Measurements from ENCODE around the gene OR2AG2.
A peak's percentile ranks its signal among the peaks of the same experiment; 100 is the strongest.
"Not testable (repeated sequence)": the region's sequence is repeated elsewhere in the genome, so short reads cannot be mapped to it uniquely, and the experiment has no call there.

Gene OR2AG2, protein sequence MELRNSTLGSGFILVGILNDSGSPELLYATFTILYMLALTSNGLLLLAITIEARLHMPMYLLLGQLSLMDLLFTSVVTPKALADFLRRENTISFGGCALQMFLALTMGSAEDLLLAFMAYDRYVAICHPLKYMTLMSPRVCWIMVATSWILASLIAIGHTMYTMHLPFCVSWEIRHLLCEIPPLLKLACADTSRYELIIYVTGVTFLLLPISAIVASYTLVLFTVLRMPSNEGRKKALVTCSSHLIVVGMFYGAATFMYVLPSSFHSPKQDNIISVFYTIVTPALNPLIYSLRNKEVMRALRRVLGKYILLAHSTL

GRCh38 chr11:6771926-6772893, at the start of gene OR2AG2:
Gene OR2AG2 (minus strand): TSS chr11:6771976. CDS start chr11:6768957, 3,019 bp downstream.
- no peak for DNase-seq

- DNase-seq: no peak
These were observed 47.2 kb upstream of the OR2AG2 start for GRCh38 chr11:6818967-6819366.

GRCh38 chr11:6817694-6818093, 45.9 kb upstream of the OR2AG2 start:
- DNase-seq: no peak

DNA sequence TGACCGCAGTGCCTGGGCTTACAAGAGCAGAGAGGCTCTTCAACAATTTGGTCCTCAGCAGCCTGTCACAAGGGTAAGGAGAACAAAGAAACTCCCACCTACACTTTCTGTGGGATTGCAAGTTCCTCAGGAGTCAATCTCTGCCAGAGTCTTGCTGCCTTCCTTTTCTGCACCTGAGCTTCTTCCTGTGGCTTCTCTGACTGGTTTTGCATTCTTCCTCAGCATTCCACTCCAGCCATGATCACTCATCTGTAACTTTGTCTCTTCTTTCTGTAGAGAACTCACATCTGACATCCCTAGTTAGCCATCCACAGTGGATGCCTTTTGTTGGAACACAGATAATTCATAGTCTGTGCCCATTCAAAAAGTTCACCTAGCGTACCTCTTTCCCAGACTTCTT, 41.9 kb upstream of the OR2AG2 start:
- DNase-seq: no peak

GRCh38 chr11:6812390-6813005, 40.7 kb upstream of the OR2AG2 start:
- DNase-seq: peak; percentile 4

DNA sequence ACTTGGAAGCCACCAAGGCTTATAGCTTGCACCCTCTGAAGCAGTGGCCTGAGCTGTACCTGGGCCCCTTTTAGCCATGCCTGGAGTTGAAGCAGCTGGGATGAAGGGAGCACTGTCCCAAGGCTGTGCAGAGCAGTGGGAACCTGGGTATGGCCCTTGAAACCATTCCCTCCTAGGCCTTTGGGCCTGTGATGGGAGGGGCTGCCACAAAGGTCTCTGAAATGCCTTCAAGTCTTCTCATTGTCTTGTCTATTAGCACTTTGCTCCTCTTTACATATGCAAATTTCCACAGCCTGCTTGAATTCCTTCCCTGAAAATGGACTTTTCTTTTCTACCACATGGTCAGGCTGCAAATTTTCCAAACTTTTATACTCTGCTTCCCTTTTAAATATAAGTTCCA, 29.3 kb upstream of the OR2AG2 start:
- DNase-seq: not testable (repeated sequence)

GRCh38 chr11:6799402-6799801, 27.6 kb upstream of the OR2AG2 start, which contains the start of gene OR6A2:
Gene OR6A2 (minus strand): TSS chr11:6799689. CDS start chr11:6795708, 3,981 bp downstream.
- no peak for DNase-seq

GRCh38 chr11:6794639-6795038, 22.9 kb upstream of the OR2AG2 start:
- DNase-seq: no peak

GRCh38 chr11:6790546-6790945, 18.8 kb upstream of the OR2AG2 start:
- DNase-seq: no peak

DNA sequence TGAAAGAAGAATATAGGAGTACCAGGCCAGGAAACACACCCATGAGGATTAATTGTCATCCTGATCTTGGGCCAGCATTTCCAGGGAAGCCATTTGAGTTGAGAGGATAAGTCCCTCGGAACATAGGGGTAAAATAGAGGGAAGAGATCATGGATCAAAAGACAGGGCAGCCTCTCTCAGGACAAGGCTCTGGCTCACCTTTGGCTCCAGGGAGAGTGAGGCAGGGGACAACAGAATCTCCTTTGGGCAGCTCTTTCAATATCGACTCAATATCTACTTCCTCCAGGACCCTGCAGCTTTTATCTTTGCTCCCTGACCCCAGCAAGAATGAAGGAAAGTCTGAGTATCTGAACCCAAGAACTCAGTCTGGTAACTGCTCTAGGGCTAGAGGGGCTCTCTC, 10.9 kb upstream of the OR2AG2 start, which contains the start of gene OR2AG1:
TSS of gene OR2AG1 (plus strand) at position 301 of the 400 bp plus-strand sequence. CDS start 2,018 bp downstream, outside the sequence.
- no peak for DNase-seq

DNA sequence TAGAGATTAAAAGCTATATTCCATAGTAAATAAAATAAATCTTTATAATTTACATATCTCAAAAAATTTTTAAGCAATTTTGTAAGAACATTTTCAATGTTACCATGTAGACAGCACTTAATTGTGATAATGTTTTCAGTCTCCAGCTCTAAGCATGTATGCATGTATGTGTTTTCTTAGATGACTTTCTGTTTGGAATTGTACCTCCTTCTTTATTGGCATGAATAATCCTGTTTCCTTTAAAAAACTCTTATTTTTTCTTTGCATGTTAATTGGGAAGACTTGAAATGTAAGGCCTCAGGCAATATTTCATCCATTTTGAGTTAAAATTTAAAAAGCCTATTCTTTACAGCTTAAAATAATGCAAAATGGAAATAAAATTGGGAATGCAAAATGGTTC, 9.1 kb upstream of the OR2AG2 start:
- DNase-seq: no peak

- DNase-seq: no peak
These were observed 6.7 kb upstream of the OR2AG2 start for GRCh38 chr11:6778518-6778917.

DNA sequence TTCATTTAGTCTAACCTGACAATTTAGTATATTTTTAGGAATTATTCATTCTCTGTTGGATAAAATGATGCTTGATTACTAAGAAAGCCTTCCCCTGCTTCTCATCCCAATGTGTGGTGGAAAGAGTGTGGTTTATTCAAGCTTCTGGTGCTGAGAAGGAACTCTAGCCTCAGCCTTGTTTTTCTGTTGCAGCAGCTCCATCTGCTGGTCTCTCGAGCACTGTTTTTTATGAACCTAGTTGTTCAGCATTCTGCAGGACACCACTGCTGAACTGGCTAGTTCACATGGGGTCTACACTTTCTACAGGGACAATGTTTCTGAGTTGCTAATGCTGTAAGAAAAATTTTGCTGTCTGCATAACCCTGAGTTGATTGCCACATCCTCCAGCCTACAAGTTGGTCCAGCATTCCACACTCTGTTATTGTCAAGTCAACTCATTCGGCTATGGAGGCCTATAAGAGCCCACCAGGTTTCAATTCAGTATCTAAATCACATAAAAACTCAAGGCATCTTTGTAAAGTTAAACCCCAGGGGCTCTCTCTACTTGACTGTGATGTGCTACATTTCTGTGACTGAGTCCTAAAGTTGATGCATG, 14.3 kb downstream of the OR2AG2 start:
- DNase-seq: no peak

- DNase-seq: no peak
These were observed 15.8 kb downstream of the OR2AG2 start for GRCh38 chr11:6755953-6756347.

DNA sequence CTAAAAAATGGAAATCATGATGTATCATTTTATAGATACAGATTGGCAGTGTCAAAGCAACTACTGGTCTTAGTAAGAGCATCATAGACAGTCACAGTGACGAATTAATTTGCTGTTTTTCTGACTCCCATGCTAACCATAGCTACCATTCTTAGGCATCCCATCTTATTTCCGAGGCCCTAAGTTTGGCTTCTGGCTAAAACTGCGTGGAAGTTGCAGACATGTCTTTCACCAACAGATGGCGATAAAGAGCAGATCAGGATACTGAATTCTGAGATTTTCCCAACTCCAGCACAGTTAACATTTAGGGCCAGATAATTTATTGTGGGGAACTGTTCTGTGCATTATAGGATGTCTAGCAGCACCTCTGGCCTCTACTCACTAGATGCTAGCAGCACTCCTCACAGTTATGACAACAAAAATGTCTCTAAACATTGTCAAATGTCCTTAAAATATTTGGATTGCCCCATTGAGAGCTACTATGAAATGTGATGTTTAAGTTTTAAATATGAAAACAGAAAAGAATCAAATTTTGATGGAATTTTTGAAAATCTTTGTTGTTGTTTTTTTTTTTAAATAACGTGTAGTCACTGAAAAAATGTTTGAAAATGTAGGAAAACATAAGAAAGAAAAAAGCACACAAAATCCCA, 16.3 kb downstream of the OR2AG2 start:
- no peak for DNase-seq

DNA sequence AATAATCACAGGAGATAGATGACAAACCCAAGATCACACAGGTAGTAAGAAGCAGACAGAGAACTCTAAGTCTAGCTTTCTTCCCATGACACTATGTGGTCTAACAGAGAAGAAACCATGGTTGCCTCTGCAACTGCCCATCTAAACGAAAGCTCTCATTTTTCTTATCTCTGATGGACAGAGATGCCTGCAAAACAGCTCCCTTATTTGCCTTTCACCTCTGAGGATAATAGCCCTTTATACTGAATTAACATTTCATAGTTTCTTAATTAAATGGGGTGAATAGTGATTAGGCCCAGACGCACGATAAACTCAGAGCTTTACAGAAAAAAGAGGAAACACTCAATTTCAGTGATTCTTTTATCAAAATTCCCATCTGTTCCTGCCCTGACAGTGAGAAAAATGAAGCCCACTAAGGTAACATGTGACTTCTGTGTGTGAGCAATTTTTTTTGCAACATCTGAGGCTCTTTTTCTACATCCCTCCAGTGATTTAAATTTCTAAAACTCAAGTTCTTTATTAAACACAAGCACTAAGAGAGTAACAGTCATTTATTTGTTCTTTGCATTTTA, 24.6 kb downstream of the OR2AG2 start:
- DNase-seq: no peak

GRCh38 chr11:6746626-6747025, 25.1 kb downstream of the OR2AG2 start:
- DNase-seq: no peak

DNA sequence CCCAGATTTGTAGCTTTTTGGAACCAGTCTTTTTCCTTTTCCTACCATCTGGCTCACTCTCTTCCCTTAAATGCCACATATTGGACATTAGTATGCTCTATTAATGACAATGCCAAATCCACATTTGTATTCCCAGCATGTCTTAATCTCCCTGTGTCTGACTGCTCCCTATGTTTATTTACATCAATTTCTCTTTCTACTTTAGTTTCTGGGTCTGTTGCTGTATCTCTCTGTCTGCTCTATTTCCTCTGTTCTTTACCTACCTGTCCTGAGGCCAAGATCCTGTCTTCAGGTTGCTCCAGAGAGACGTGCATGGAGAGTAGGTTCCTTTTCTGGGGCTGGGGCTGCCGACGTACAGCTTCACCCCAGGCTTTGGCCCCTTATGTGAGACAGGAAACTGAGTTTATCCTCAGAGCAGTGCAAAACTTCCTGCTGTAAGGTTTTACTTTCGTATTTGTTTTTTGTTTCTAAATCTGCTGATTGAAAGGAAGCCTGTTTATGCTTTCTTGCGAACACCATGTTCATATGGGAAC, 25.6 kb downstream of the OR2AG2 start:
- DNase-seq: no peak

GRCh38 chr11:6745465-6746015, 26.2 kb downstream of the OR2AG2 start:
- DNase-seq: no peak

- DNase-seq: no peak
These were observed 26.8 kb downstream of the OR2AG2 start for GRCh38 chr11:6745018-6745417.

- no peak for DNase-seq
These were observed 29.5 kb downstream of the OR2AG2 start for GRCh38 chr11:6742260-6742659.

Measured in NCI-H2029 (cell line).